HG03064 (cell line): ENCODE data around the gene PPP2R1B.
A peak's percentile ranks its signal among the peaks of the same experiment; 100 is the strongest.
"Not testable (repeated sequence)": the region's sequence is repeated elsewhere in the genome, so short reads cannot be mapped to it uniquely, and the experiment has no call there.

Source experiments
- ATAC-seq: cut with Tn5 transposase; IDR thresholded peaks from one replicate; pipeline ENCODE4 v1.9.1; 2021; ENCODE audit warnings: low read depth; ENCODE audit not compliant: unreplicated experiment

The PPP2R1B gene

DNA sequence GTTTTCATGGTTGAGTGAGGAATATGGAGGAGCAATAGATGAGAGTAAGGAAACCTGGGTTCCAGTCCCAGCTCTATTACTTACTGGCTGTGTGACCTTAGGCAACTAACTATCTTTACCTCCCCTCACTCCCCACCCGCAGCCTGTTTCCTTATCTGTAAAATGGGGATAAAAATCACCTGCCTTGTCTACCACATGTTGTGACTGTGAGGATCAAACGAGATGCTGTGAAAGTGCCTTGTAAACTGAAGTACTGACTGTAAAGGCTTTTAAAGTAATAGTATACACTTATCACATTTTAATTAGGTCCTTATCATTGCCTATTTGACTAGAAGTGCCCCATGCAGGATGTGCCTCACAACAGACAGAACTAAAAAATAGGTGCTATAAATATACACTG is 18.9 kb upstream of the PPP2R1B start:
- no peak for ATAC-seq

DNA sequence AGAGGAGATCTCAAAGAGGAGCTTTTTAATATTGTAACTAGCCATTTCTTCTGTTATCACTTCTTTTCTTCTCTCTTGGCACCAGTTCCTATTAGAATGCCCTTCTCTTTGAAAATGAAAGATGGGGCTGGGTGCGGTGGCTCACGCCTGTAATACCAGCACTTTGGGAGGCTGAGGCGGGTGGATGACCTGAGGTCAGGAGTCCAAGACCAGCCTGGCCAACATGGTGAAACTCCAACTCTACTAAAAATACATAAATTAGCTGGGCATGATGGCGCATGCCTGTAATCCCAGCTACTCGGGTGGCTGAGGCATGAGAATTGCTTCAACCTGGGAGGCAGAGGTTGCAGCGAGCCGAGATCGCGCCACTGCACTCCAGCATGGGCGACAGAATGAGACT is 18.1 kb upstream of the PPP2R1B start:
- ATAC-seq: not testable (repeated sequence)

DNA sequence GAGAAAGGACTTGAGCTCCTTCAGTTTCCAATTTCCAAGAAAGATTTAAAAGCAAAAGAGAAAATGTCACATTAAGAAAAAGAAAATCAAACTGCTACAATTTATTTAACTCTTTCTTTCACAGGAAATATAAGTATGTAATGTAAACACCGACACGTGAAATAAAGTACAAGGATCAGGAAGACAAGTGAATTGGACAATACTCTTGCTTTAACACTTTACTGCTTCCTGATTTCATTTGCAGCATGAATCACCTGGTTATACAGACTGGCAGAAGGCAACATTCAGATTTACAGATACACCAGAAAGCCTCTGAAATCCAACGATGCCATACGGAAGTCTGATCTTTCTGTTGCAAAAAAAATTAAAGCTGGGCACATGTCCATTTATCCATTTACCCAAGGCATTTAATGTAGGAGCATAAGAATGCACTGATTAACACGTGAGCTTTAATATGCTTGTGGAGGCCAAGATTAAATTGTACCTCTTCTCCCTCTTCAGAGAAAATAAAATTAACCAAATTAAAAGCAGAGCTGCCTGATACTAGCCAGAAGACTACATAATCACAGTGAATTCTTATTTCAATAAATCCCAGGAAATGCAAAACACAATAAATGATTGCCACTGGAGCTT is 16.0 kb upstream of the PPP2R1B start:
- ATAC-seq: no peak

DNA sequence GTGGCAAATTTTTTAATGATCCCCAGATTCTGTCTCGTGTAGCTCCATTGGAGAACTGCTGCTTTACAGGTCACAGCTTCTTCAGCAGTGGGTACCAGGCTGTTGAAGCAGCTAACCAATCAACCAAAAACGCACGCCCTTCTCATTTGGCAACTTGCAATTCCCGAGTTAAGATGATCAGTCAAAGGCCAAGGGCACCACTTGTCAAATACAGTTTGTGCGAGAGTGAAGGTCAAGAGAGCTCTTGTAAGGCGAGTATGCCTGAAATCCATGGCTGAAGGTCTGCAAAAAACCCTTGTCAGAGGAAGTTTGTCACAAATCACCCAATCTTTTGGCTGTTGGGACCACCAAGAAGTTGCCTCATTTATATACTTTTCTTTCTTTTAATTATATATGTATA is 12.9 kb upstream of the PPP2R1B start:
- ATAC-seq: no peak

DNA sequence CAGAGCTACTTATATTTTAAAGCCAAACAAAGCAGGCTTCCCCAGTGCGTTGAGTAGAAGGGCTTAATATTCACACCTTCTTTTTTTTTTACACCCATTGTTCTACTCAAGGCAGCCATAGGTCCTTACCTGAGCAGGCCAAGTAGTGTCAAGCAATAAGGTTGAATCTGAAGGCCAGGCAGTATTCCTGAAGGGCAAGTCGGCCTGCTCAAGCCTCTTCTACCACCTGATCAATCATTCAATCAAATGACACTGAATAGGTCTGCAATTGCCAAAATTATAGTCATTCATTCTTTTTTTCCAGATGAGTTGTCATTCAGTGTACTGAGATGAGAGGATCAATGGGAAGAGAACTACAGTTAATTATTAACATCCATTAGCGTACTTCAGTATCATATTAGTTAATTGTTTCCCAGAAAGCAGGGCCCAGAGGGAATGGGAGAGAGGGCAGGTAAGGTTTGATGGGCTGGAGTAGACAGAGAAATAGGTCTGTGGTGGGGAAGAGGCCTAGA is 11.9 kb upstream of the PPP2R1B start:
- no peak for ATAC-seq

DNA sequence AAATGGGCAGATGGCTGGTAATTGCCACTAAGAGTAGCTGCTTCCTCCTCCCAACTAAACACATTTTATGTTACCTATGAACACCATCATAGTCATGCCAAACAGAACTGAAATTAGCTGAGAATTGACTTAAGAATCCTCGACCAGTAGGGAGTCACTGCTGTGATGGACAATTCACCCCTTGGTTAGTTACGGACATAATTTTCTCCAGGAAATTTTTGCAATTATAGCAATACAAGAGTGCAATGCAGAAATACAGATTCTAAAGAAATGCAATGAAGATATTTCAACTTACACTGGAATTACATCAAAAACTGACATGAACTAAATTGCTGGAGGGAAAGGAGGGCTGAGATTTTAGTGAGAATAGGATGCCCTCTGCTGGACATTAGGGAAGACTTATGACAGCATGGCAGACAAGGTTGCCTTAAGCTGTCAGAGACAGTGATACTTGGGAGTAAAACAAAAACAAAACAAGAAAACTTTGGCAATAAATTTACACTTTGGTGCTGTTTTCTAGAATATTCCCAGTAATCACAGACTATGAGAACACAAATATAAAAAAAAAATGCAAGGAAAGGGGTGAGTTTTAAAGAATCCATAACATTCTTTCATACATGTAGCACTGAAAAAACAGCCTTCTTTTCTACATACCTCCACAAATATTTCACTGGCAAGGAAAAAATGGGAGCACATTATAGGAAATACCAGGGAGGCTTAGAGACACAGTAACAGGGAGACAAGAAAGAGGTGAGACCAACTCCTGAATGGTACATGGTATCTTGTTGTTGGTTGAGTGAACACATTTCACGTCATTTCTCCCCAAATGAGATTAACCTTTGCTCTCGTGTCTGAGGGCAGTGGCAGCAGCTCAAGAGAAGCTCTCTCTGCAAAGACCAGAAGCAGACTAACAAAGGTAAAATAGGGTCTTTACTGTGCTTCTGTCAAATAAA is 11.2 kb upstream of the PPP2R1B start:
- peak; percentile 56 for ATAC-seq

DNA sequence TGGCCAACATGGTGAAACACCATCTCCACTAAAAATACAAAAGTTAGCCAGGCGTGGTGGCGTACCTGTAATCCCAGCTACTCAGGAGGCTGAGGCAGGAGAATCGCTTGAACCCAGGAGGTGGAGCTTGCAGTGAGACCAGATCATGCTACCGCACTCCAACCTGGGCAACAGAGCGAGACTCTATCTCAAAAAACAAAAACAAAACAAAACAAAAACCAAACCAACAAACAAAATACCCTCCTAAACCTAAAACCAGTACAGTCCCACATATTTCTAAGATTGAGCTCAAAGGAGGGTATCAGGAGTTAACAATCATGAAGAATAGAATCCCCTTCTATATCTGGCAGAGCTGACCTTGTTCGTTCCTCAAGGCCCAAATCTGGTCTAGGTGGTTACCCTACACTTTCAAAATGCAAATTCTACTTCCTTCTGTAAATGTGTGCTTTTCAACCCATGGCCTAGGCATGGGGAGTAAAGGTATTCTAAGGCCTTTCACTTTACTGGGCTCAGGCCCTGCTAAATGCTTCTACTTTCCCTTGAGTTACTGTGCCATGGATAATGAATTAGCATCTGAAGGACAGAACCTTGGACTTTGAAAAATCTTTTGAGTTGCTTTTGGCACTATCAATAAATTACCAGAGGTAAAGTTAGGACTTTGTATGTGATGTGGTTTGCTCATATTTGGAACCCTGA is 10.4 kb upstream of the PPP2R1B start:
- peak; percentile 96 for ATAC-seq

DNA sequence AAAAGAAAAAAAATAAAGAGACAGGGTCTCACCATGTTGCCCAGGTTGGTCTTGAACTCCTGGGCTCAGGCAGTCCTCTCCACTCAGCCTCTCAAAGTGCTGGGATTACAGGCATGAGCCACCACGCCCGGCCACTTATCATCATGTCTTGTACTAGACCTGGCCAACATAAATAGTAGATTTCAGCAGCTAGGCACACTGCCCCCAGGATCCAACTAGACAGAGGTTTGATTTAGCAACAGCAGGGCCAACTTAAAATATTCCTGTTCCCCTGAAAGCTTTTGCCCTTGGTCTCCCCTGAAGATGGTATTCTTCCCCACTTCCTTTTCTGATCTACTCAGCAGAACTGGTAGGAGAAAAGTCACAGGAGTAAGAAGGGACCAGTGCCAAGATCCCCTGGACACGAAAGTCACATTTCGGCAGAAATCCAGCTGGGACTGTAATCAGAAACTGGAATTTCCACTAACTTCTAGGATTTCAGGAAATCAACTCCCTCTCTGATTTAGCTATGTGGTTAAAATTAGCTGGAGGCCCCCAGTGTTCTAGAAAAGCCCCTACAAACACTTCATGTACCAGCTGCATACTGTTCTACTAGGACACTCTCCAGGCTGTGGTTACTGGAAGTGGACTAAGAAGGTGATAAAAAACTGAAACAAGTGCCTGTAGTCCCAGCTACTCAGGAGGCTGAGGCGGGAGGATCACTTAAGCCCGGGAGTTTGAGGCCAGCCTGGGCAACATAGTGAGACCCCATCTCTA is 8.9 kb upstream of the PPP2R1B start:
- ATAC-seq: no peak

DNA sequence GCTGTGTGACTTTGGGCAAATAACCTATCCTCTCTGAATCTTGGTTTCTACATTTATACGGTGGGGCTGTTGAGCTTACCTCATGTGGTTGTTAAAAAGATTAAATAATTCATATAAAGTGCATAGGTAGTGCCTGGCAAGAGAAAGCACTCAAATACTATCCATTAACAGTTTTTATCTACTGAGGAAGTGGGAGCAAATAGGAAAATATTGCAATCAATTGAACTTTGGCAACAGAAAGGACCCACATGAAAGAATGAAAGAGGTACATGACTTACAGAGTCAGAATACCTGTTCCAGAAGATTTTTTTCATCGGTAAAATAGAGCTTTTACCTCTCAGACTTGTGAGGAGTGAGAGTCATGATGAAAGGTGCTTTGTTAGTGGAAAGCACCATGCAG is 6.3 kb upstream of the PPP2R1B start:
- ATAC-seq: no peak

DNA sequence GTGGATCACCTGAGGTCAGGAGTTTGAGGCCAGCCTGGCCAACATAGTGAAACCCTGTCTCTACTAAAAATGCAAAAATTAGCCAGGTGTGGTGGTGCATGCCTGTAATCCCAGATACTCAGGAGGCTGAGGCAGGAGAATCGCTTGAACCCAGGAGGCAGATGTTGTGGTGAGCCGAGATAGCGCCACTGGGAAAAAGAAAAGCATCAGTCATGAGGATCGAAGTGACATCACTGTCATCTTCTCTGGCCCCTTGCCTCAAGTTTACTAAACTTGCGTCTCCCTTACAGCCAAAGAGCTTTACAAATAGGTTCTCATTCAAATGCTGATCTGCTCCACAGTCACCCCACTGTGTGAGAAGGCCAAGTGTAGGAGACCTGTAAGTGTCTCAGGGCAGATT is 5.0 kb upstream of the PPP2R1B start:
- not testable (repeated sequence) for ATAC-seq

DNA sequence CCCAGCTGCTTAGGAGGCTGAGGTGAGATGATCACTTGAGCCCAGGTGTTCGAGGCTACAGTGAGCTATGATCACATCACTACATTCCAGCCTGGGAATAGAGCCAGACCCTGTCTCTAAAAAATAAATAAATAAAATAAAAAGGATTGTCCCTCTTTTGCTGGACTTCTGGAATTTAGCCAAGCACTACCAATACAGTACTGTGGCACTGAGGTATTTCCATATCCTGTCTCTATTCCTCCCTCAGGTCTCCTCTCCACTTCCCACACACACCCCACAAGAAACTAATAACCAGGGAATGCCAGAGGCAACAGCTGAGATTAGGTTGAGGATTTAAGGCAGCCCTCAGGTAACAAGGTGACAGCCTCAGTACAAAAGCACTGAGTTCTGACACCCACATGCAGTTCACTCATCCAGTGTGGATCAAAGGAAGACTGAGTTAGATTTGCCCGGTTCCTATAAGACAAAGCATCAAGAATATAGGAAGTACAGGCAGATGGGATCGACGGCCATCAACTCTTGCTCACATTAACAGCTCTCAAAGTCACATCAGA is 4.5 kb upstream of the PPP2R1B start:
- no peak for ATAC-seq

DNA sequence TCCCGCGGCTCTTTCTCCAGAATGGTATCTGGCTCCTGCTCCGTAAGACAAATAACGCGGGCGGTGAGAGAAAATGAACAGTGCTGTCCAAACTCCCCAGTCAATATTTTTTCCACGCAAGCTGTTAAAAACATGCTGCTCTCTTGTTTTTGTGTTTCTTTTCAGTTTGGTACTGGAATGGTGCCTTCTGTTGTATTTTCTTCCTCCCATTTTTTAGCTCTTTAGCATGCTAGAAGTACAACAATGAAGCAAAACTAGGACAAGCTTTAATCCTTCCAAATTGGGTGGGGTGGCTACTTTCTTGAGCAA is 599 bp upstream of the PPP2R1B start:
- ATAC-seq: no peak

DNA sequence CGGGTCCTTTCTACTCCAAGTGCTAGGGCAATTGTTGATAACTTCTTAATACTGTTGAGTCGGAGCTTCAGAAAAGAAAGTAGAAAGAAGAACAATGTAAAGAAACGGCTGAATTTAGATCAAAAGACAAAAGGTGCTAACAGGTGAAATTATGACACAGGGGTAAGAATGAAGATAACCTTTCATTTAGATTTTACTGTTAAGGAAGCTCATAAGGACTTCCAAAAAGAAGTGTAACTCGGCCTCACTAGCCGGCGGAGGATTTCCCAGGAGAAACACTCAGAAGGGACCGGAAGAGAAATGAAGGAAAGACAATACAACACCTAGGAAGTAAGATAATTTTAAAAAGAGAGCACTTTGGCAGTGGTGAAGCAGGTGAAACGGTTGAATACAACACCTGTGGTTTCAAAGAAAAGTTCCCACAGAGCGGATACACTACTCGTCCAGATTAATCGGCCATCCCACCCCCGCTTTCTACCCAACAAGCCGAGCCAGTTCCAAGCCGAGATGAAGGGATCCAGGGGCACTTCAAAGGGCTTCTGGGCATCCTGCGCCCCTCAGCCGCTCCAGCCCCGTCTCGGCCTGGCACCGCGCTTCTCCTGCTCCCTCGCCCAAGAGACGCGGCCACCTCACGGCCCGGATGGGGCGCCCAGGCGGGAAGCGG is 737 bp downstream of the PPP2R1B start:
- ATAC-seq: peak; percentile 39

DNA sequence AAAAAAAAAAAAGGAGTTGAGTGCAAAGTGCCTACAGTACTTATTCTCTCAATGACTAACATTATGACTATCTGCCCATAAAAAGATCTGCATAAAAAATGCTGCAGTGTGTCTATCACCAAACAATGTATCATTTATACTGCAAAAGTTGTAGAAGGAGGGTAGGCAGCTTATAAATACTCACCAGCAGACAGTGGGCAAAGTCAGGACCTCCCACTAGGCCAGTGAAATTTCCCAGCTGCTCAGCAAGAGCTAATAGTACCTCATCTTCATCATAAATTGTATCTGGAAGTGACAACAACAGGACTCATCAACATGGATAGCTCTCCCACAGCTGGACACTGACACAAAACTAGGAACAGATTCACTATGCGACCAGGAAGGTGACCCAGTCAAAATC is 1.6 kb downstream of the PPP2R1B start:
- ATAC-seq: no peak

DNA sequence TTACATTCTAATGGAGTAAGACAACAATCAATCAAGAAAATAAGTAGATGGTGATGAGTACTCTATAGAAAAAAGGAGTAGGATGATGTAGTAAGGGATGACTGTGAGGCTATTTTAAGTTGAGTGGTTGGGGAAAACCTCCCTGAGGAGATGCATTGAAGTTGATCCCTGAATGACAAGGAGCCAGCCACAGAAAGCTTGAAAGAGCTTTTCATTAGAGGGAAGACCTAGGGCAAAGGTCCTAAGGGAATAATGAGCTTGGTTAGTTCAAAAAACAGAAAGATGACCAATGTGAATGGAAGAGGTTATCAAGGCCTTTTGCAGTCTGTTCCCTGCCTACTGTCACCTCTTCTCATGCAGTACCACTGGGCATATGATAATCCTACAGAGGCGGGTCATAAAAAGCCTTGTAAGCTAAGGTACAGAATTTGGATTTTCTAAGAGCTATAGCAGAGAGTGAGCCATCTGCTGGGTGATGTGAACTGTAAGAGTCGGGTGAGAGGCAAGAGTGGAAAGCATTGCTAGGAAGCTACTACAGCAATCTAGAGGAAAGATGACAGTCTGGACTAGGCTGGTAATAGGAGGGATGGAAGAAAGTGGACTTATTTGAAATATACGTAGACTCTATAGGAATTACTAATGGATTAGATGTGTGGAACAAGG is 3.1 kb downstream of the PPP2R1B start:
- ATAC-seq: no peak

DNA sequence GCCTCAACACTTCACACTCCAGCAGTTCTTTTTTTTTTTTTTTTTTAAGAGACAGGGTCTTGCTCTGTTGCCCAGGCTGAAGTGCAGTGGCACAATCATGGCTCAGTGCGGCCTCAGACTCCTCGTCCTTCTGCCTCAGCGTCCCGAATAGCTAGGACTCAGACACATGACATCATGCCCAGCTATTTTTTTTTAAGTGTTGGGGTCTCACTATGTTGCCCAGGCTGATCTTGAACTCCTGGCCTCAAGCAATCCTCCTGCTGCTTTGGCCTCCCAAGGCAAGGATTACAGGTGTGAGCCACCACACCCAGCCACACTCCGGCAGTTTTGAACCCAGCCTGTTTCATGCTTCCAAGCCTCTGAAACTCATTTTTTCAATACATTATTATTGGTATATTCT is 3.7 kb downstream of the PPP2R1B start:
- ATAC-seq: no peak

DNA sequence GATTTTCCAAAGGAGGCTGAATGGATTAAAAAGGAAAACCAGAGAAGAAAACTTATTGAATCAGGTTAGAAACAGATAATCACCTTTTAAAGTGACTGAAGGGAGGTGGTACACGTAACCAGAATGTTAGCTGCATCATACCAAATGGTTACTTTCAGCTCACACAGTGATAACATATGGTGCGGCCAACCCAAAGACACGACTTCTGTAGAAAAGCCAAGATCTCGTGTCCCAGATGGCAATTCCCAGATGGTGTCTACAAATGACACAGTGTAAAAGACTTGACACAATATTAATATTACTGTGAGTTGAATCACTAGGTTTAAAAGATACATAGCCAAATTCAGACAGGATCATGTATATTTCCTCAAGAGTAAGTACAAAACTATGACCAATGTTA is 5.2 kb downstream of the PPP2R1B start:
- no peak for ATAC-seq

DNA sequence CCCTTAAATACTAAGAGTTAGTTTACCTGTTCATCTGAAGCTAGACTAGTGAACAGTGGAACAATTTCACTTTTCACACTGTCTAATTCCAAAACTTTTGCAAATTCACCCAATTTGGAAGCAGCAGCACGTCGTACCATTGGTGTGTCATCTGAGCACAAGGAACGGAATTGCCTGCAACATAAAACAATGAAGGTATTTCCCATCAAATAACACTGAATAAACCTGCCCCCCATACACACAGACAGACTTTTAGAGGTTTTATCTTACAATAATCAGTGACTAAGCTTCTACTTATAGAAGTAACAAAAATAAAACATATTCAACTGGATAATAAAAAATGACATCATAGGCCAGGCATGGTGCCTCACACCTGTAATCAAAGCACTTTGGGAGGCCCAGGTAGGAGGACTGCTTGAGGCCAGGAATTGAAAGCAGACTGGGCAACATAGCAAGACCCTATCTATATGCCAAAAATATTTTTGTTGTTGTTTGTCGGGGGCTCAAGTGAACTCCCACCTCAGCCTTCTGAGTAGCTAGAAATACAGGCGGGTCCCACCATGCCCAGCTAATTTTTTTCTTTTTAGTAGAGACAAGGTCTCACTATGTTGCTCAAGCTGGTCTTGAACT is 6.3 kb downstream of the PPP2R1B start:
- ATAC-seq: no peak

DNA sequence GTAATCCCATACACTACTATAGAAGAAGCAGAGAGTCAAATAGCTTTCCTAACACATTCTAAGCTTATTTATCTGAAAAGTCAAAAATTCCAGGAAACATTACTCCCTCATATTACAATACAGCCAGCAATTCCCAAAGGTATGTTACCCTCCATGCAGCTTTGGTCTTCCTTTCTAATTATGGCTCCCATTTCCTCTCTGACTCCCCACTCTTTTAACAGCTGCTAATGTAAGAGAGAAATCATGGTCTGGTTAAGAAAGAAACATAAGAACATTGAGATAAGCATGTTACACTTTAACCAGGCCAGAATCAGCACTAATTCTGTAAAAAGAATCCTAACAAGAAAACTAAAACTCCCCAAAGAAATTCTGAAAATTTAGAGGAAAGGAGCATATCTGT is 6.8 kb downstream of the PPP2R1B start:
- ATAC-seq: no peak
